Measurements from ENCODE around the gene FSD2.

Gene FSD2

DNA sequence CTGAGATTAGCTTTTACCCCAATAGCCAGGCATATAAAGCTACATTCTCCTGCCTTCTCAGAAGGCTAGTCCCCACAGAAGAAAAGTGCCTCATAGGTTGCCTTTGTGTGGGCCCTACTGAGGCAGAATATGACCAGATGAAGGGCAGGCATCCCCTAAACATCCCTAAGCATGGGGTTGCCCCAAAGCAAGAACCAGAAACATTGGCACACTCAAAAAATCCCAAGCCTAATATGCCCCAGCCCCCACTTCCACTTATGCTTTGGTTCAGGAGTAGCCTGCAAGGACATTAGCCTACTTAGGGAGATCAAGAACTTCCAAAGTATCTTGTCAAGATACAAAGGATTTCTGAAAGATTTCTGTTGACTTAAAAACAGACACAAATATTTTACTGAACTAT, 33.3 kb upstream of the FSD2 start:
- TF ChIP-seq, protein P1, sequence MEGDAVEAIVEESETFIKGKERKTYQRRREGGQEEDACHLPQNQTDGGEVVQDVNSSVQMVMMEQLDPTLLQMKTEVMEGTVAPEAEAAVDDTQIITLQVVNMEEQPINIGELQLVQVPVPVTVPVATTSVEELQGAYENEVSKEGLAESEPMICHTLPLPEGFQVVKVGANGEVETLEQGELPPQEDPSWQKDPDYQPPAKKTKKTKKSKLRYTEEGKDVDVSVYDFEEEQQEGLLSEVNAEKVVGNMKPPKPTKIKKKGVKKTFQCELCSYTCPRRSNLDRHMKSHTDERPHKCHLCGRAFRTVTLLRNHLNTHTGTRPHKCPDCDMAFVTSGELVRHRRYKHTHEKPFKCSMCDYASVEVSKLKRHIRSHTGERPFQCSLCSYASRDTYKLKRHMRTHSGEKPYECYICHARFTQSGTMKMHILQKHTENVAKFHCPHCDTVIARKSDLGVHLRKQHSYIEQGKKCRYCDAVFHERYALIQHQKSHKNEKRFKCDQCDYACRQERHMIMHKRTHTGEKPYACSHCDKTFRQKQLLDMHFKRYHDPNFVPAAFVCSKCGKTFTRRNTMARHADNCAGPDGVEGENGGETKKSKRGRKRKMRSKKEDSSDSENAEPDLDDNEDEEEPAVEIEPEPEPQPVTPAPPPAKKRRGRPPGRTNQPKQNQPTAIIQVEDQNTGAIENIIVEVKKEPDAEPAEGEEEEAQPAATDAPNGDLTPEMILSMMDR (IDR thresholded peaks at IDR 0.05; ENCODE audit: poor library complexity, severe bottlenecking) = no peak
- ATAC-seq (ENCODE audit: low read depth) (no peak), DNase-seq (ENCODE audit: low spot score) (no peak)
- Histone ChIP-seq H3K27me3 (ENCODE audit: insufficient read depth, poor library complexity, severe bottlenecking) (no peaks in the 10 kb centered on the region), H3K9me3 (ENCODE audit: severe bottlenecking) (peaks cover 3% of the 10 kb centered on the region), H3K27ac (ENCODE audit: poor library complexity, severe bottlenecking) (no peak overlapping the region), H3K4me1 (ENCODE audit: insufficient read depth, poor library complexity, severe bottlenecking) (no peaks in the 10 kb centered on the region), H3K4me3 (ENCODE audit: severe bottlenecking) (no peak overlapping the region), H3K36me3 (ENCODE audit: low read depth) (peaks cover 45% of the 10 kb centered on the region)

DNA sequence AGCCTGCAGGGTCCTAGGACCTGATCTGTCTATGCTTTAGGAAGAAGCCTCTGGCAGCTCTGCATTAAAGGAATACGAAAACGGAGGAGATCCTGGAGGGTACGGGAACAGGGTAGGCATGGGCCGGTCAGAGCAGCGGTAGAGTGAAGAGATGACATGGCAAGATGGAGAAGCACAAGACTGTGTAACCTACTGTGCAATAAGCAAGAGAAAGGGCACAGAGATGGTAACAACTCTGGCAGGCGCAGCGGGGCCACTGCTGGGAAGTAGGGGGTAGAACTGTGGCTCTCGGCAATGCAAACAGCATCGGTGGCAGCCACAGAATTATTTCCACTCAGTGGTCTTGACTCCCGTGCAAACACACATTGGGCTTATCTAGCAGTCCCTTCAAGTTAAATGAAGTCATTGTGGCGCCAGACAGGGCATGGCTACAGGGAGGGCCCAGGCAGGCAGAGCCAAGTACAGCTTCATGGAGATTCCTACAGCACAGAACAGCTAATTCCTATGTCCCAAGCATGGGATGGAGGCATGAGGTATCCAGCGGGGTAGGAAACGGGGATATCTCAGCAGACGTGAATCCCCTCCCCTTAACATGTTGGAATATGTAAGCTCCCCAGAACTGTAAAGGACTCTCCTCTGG, 32.3 kb upstream of the FSD2 start:
- Histone ChIP-seq H3K4me3 (ENCODE audit: severe bottlenecking) (no peak overlapping the region), H3K36me3 (ENCODE audit: low read depth) (peaks cover 54% of the 10 kb centered on the region), H3K9me3 (ENCODE audit: severe bottlenecking) (peaks cover 3% of the 10 kb centered on the region), H3K27me3 (ENCODE audit: insufficient read depth, poor library complexity, severe bottlenecking) (no peaks in the 10 kb centered on the region), H3K27ac (ENCODE audit: poor library complexity, severe bottlenecking) (no peak overlapping the region), H3K4me1 (ENCODE audit: insufficient read depth, poor library complexity, severe bottlenecking) (peaks cover 8% of the 10 kb centered on the region)
- no peak for DNase-seq (ENCODE audit: low spot score)
- TF ChIP-seq, protein P1 (IDR thresholded peaks at IDR 0.05; ENCODE audit: poor library complexity, severe bottlenecking) = no peak
- ATAC-seq (ENCODE audit: low read depth) = peak; percentile 21; the same call in 2 of the 3 replicates

DNA sequence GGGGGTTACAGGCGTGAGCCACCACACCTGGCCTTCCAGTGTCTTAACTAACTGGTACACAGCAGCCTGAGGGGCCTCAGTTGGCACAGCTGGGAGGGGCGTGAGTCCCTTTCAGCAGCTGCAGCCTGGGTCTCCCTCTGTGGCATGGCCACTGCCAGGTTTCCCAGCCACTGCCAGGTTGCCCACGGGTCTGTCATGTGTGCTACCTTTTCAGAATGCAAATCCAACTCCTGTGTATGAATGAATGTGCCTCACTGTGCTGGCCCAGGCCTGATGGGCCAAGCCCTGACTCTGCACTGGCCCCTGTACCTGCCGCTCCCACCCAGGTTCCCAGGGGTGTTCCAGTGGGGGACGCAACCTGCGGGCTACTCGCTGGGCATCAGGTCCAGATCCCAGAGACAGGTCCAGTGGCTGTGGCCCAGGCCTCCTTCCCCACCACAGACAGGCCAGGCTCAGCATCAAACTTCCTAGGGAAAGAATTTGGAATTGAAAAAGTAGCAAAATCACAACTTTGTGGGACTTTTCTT, 29.6 kb upstream of the FSD2 start:
- H3K4me3 ChIP-seq (ENCODE audit: severe bottlenecking) = no peak overlapping the region
- no peak overlapping the region for H3K27ac ChIP-seq (ENCODE audit: poor library complexity, severe bottlenecking)
- H3K36me3 ChIP-seq (ENCODE audit: low read depth) = peaks cover 74% of the 10 kb centered on the region
- ATAC-seq (ENCODE audit: low read depth) (no peak), DNase-seq (ENCODE audit: low spot score) (no peak)
- H3K27me3 ChIP-seq (ENCODE audit: insufficient read depth, poor library complexity, severe bottlenecking) = no peaks in the 10 kb centered on the region
- peaks cover 3% of the 10 kb centered on the region for H3K9me3 ChIP-seq (ENCODE audit: severe bottlenecking)
- TF ChIP-seq, protein P1 (IDR thresholded peaks at IDR 0.05; ENCODE audit: poor library complexity, severe bottlenecking) = no peak
- peaks cover 30% of the 10 kb centered on the region for H3K4me1 ChIP-seq (ENCODE audit: insufficient read depth, poor library complexity, severe bottlenecking)

DNA sequence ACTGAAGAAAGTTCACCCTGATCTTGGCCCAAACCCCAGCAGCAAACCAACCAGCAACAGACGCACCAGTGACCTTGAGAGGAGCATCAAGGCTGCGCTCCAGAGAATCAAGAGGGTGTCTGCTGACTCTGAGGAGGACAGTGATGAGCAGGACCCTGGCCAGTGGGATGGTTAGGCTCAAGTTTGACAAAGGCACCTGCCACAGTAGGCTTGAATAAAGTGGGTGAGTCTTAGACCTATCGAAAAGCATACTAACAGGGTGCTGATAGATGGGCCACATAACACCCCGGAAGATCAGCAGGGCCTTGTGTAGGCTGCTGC, 27.5 kb upstream of the FSD2 start:
- peak overlapping the region; percentile 99 for H3K27ac ChIP-seq (ENCODE audit: poor library complexity, severe bottlenecking)
- H3K4me3 ChIP-seq (ENCODE audit: severe bottlenecking) = no peak overlapping the region
- ATAC-seq (ENCODE audit: low read depth) = no peak
- no peaks in the 10 kb centered on the region for H3K27me3 ChIP-seq (ENCODE audit: insufficient read depth, poor library complexity, severe bottlenecking)
- H3K36me3 ChIP-seq (ENCODE audit: low read depth) = peaks cover 87% of the 10 kb centered on the region
- no peak for DNase-seq (ENCODE audit: low spot score)
- TF ChIP-seq, protein P1 (IDR thresholded peaks at IDR 0.05; ENCODE audit: poor library complexity, severe bottlenecking) = no peak
- no peaks in the 10 kb centered on the region for H3K9me3 ChIP-seq (ENCODE audit: severe bottlenecking)
- peaks cover 30% of the 10 kb centered on the region for H3K4me1 ChIP-seq (ENCODE audit: insufficient read depth, poor library complexity, severe bottlenecking)

Data from RWPE2 (cell line).